SK-N-SH (cell line): ENCODE measurements around the gene DENND1A. TPM values are rescaled to one million over a fixed set of nuclear protein-coding genes. Genes with fewer than 3 reads are reported as not detected.

ENCODE experiments used
- CTCF ChIA-PET: fragments of 300-600, 350-600 bp; formaldehyde crosslinking; extraction: SDS; loops from one replicate; lab custom pipeline; 2021; lab: Yijun Ruan, JAX
- POLR2A ChIA-PET: fragments of 350-600 bp; sonication (Branson Sonifier 250); formaldehyde crosslinking; extraction: SDS; loops from one replicate; lab custom pipeline; 2020; ENCODE audit warnings: antibody characterized with exemption, inconsistent platforms; lab: Yijun Ruan, JAX
- DNase-seq: peaks from one replicate; pipeline ENCODE4 v3.0.0; 2012
- H2AFZ ChIP-seq: fragments of 200-600 bp; sonication (generic); 2 replicates; pipeline ENCODE4 v1.8.1; 2016; ENCODE audit warnings: antibody characterized with exemption, mild to moderate bottlenecking, low read depth
- H3F3A ChIP-seq: fragments of 200-600 bp; sonication (generic); replicated peaks from 2 replicates; pipeline ENCODE3; 2016; ENCODE audit warnings: antibody characterized with exemption, mild to moderate bottlenecking; ENCODE audit not compliant: insufficient read depth
- H3K27ac ChIP-seq, 2 experiments: fragments of 200-500 bp in 1 of 2; fragments of 200-600 bp in 1 of 2; sonication (Bioruptor generic) in 1 of 2; sonication (generic), shearing (Covaris generic) in 1 of 2; 2 replicates each; pipeline versions ENCODE4 v1.5.1 to v1.6.1; 2014 to 2016; ENCODE audit warnings: low read depth in 2 of 2, inconsistent platforms in 1 of 2, low read length in 1 of 2, mild to moderate bottlenecking in 1 of 2, mixed read lengths in 1 of 2
- H3K27me3 ChIP-seq: fragments of 200-600 bp; sonication (generic), shearing (Covaris generic); 2 replicates; pipeline ENCODE4 v1.6.1; 2016; ENCODE audit warnings: mixed run types; ENCODE audit not compliant: insufficient read depth
- H3K36me3 ChIP-seq, 2 experiments: fragments of 200-500 bp in 1 of 2; fragments of 200-600 bp in 1 of 2; sonication (Bioruptor generic) in 1 of 2; sonication (generic) in 1 of 2; replicated peaks in 1 of 2; 2 replicates each; pipeline versions ENCODE3 to v1.5.1; 2014 to 2016; ENCODE audit warnings: low read length in 1 of 2, mild to moderate bottlenecking in 1 of 2; ENCODE audit not compliant: insufficient read depth in 2 of 2, control insufficient read depth in 1 of 2
- H3K4me1 ChIP-seq, 2 experiments: fragments of 200-500 bp in 1 of 2; fragments of 200-600 bp in 1 of 2; sonication (Bioruptor generic) in 1 of 2; sonication (generic), shearing (Covaris generic) in 1 of 2; 2 replicates each; pipeline versions ENCODE4 v1.5.1 to v1.6.1; 2014 to 2016; ENCODE audit warnings: low read depth in 1 of 2, low read length in 1 of 2, mixed run types in 1 of 2; ENCODE audit not compliant: insufficient read depth in 2 of 2, control insufficient read depth in 1 of 2
- H3K4me2 ChIP-seq: fragments of 200-600 bp; sonication (generic), shearing (Covaris generic); 2 replicates; pipeline ENCODE4 v1.6.1; 2017; ENCODE audit warnings: mixed run types
- H3K4me3 ChIP-seq, 2 experiments: fragments of 200-500 bp in 1 of 2; fragments of 200-600 bp in 1 of 2; sonication (Bioruptor generic) in 1 of 2; sonication (generic), shearing (Covaris generic) in 1 of 2; 2 replicates each; pipeline versions ENCODE4 v1.5.1 to v1.8.1; 2014 to 2016; ENCODE audit warnings: low read depth in 2 of 2, inconsistent platforms in 1 of 2, low read length in 1 of 2, mild to moderate bottlenecking in 1 of 2, mixed read lengths in 1 of 2, moderate library complexity in 1 of 2
- H3K79me2 ChIP-seq: fragments of 200-600 bp; sonication (generic); 2 replicates; pipeline ENCODE4 v1.8.1; 2017; ENCODE audit warnings: mild to moderate bottlenecking; ENCODE audit not compliant: insufficient read depth
- H3K9ac ChIP-seq: fragments of 200-600 bp; sonication (generic); 2 replicates; pipeline ENCODE4 v1.6.1; 2017; ENCODE audit warnings: mixed run types
- H3K9me2 ChIP-seq: fragments of 200-600 bp; sonication (generic); 2 replicates; pipeline ENCODE4 v1.6.1; 2017; ENCODE audit warnings: mixed run types
- H3K9me3 ChIP-seq: fragments of 200-600 bp; sonication (generic); 2 replicates; pipeline ENCODE4 v1.6.1; 2017; ENCODE audit warnings: mixed run types, mild to moderate bottlenecking, moderate library complexity
- H4K20me1 ChIP-seq: fragments of 200-600 bp; sonication (generic); 2 replicates; pipeline ENCODE4 v1.6.1; 2017; ENCODE audit warnings: mild to moderate bottlenecking, mixed run types; ENCODE audit not compliant: insufficient read depth
- CHD2 ChIP-seq: fragments of 150-350 bp; IDR thresholded peaks from 2 replicates; pipeline ENCODE4 v1.6.1; 2018; ENCODE audit warnings: low read length; ENCODE audit not compliant: partially characterized antibody
- EP300 ChIP-seq, 2 experiments: IDR thresholded peaks; 2 replicates each; pipeline versions ENCODE4 v1.4.0 to v1.6.1; 2012; ENCODE audit warnings: borderline replicate concordance in 1 of 2, low read depth in 1 of 2, low read length in 1 of 2
- EZH2phosphoT487 ChIP-seq: fragments of 200-600 bp; sonication (generic); IDR thresholded peaks from 2 replicates; pipeline ENCODE4 v1.6.1; 2017; ENCODE audit warnings: low read depth, mixed run types, mild to moderate bottlenecking, antibody characterized with exemption, moderate library complexity, borderline replicate concordance
- FOXM1 ChIP-seq: IDR thresholded peaks from 2 replicates; pipeline ENCODE4 v1.4.0; 2012; ENCODE audit warnings: low read depth, mild to moderate bottlenecking
- GATA2 ChIP-seq: sonication (generic); formaldehyde crosslinking; IDR thresholded peaks from 2 replicates; pipeline ENCODE4 v1.5.0; 2020; ENCODE audit warnings: mild to moderate bottlenecking, missing genetic modification reagents
- IRF3 ChIP-seq: fragments of 150-350 bp; IDR thresholded peaks from 2 replicates; pipeline ENCODE4 v1.6.1; 2016; ENCODE audit warnings: mild to moderate bottlenecking, low read depth, low read length
- MEF2A ChIP-seq: IDR thresholded peaks from 2 replicates; pipeline ENCODE4 v1.4.0; 2012; ENCODE audit warnings: low read depth, borderline replicate concordance
- MXI1 ChIP-seq: IDR thresholded peaks from 2 replicates; pipeline ENCODE4 v1.6.1; 2012; ENCODE audit warnings: mild to moderate bottlenecking, low read depth, low read length, improper control_type of control experiment
- RFX5 ChIP-seq: IDR thresholded peaks from 2 replicates; pipeline ENCODE4 v1.6.1; 2012; ENCODE audit warnings: mild to moderate bottlenecking, improper control_type of control experiment, low read length
- SIN3A ChIP-seq: IDR thresholded peaks from 2 replicates; pipeline ENCODE4 v1.6.1; 2012; ENCODE audit warnings: low read depth, mild to moderate bottlenecking, low read length, moderate library complexity, borderline replicate concordance
- TCF12 ChIP-seq: IDR thresholded peaks from 2 replicates; pipeline ENCODE4 v1.4.0; 2012
- TEAD4 ChIP-seq: IDR thresholded peaks from 2 replicates; pipeline ENCODE4 v1.4.0; 2012; ENCODE audit warnings: mild to moderate bottlenecking, borderline replicate concordance; ENCODE audit not compliant: insufficient read depth
- YY1 ChIP-seq: IDR thresholded peaks from 2 replicates; pipeline ENCODE4 v1.4.0; 2012; ENCODE audit warnings: low read depth, mild to moderate bottlenecking
- ZBTB33 ChIP-seq: IDR thresholded peaks from 2 replicates; pipeline ENCODE4 v1.4.0; 2012; ENCODE audit warnings: low read depth, borderline replicate concordance
- WGBS: methylation state at CpG from one replicate; pipeline ENCODE4 v1.1.6; 2017; ENCODE audit warnings: low lambda C conversion rate; 5-methylcytosine and 5-hydroxymethylcytosine counted together
- polyA plus RNA-seq, 3 experiments: library from polyadenylated mRNA; depleted of rRNA; stranded (reverse); fragments of >200 nt; gene quantifications; 2 replicates each; pipeline ENCODE4 v1.2.3, GENCODE V29; 2012
- TF ChIP-seq, protein P1 (sequence below): IDR thresholded peaks from 2 replicates; pipeline ENCODE4; 2012
- TF ChIP-seq, protein P2 (sequence below): IDR thresholded peaks from 2 replicates; pipeline ENCODE4 v1.4.0; 2012; ENCODE audit warnings: low read depth, borderline replicate concordance
- TF ChIP-seq, protein P3 (sequence below): fragments of 200-600 bp; sonication (generic); IDR thresholded peaks from 2 replicates; pipeline ENCODE4 v1.6.1; 2017; ENCODE audit warnings: antibody characterized with exemption, mild to moderate bottlenecking, moderate library complexity

The DENND1A gene
- polyA plus RNA-seq, 1 of the 3 experiments (the other 2 are of a cell fraction), result 25.4 TPM

DNA sequence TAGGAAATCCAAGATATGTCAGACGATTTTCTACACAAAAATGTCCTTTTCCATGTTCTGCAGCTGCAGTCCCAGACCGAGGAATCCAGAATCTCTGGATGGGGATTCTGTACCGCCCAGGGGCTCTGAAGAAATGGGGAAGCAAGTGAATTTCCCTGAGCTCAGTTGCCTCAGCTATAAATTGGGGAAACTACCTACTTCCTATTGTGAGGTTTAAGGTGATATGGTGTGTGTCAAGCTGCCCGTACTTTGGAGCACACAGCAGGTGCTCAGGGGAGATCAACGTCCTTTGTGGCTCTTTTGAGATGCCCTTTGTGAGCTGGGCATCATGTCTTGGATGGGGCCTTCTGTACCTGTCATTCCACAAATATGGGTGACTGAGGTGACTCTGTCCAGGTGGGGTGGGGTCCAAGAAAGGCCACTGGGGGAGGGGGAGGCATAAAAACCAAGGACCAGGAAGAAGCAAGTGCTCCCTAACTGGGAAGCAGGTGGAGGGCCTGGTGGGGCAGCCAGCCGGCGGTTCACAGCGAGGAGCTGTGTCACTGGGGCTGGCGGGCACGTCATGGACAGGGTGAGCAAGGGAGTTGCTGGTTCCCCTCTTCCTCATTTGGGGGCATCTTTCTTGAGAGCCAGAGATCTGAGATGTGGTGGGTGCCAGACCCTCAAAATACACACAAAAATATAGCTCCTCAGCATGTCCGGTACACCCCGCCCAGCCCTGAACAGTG is 457.9 kb downstream of the DENND1A start:
- Histone ChIP-seq H4K20me1 (no peaks in the 10 kb centered on the region), H3K9me3 (no peaks in the 10 kb centered on the region), H3K4me1 (peaks cover 0 to 18% of the 10 kb centered on the region in 2 experiments; a peak in 1 of 4 replicates), H3K4me3 (no peak overlapping the region), H3K79me2 (no peaks in the 10 kb centered on the region), H3K27ac (no peak overlapping the region), H3K4me2 (no peak overlapping the region), H3K9me2 (no peaks in the 10 kb centered on the region), H3K9ac (no peak overlapping the region), H3K27me3 (no peaks in the 10 kb centered on the region), H3F3A (no peaks in the 10 kb centered on the region), H2AFZ (no peak overlapping the region), H3K36me3 (no peaks in the 10 kb centered on the region)
- TF ChIP-seq YY1 (no peak), TCF12 (no peak), IRF3 (no peak), SIN3A (no peak), RFX5 (no peak), FOXM1 (no peak), TEAD4 (no peak), GATA2 (no peak), MXI1 (no peak)
- TF ChIP-seq, protein P1, sequence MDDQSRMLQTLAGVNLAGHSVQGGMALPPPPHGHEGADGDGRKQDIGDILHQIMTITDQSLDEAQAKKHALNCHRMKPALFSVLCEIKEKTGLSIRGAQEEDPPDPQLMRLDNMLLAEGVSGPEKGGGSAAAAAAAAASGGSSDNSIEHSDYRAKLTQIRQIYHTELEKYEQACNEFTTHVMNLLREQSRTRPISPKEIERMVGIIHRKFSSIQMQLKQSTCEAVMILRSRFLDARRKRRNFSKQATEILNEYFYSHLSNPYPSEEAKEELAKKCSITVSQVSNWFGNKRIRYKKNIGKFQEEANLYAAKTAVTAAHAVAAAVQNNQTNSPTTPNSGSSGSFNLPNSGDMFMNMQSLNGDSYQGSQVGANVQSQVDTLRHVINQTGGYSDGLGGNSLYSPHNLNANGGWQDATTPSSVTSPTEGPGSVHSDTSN, result no peak
- TF ChIP-seq, protein P2, sequence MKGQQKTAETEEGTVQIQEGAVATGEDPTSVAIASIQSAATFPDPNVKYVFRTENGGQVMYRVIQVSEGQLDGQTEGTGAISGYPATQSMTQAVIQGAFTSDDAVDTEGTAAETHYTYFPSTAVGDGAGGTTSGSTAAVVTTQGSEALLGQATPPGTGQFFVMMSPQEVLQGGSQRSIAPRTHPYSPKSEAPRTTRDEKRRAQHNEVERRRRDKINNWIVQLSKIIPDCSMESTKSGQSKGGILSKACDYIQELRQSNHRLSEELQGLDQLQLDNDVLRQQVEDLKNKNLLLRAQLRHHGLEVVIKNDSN, result no peak
- no peak for DNase-seq
- ChIA-PET POLR2A (no interaction called here), CTCF (interaction anchor here (0.7 to 1.5 kb wide), 2 partner anchors 16 to 62 kb away, joined by 3 read pairs; no protein-coding TSS in a partner anchor)
- WGBS, result 95% methylated on average over 11 of the region's 12 CpGs

DNA sequence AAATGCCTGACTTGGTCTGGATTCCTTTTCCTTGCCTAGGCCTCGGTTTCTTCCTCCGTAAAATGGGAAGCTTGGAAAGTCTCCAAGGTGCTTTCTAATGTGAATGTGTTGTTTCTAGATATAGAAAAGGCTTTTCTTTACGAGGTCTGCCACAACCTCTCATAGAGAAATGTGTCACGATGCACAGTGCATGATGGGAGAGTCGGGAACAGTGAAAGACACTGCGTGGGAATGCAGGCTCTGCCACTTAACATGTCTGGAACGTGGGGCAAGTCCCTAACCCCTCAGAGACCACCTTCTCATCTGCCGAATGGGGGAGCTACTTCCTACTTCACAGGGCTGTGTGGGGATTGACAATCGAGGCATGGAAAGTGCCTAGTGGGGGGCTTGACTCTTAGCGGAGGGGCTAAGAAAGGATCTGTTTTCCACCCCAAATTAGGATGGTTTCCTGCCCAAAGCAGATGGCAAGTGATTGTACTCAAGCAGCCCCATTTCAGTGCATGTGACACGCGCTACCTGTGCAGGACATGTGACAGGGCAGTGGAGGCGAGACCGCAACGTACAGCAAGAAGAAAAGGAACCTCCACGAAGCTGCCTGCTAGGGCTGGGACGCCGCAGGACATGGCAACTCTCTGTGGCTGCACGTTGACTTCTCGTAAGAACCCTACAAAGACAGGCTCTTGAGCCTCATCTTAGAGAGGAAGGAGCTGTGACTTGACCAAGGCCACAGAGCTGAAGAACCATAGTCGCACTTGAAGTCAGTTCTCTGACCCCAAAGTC is 458.7 kb downstream of the DENND1A start:
- 90% methylated on average over 18 of the region's 21 CpGs for WGBS
- no peak for TF ChIP-seq CHD2
- no peak for TF ChIP-seq SIN3A
- TF ChIP-seq, protein P3, sequence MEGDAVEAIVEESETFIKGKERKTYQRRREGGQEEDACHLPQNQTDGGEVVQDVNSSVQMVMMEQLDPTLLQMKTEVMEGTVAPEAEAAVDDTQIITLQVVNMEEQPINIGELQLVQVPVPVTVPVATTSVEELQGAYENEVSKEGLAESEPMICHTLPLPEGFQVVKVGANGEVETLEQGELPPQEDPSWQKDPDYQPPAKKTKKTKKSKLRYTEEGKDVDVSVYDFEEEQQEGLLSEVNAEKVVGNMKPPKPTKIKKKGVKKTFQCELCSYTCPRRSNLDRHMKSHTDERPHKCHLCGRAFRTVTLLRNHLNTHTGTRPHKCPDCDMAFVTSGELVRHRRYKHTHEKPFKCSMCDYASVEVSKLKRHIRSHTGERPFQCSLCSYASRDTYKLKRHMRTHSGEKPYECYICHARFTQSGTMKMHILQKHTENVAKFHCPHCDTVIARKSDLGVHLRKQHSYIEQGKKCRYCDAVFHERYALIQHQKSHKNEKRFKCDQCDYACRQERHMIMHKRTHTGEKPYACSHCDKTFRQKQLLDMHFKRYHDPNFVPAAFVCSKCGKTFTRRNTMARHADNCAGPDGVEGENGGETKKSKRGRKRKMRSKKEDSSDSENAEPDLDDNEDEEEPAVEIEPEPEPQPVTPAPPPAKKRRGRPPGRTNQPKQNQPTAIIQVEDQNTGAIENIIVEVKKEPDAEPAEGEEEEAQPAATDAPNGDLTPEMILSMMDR, result no peak
- TF ChIP-seq YY1, result no peak
- TF ChIP-seq MEF2A, result no peak
- TF ChIP-seq EP300 (IDR thresholded peaks at IDR 0.05; ENCODE audit: borderline replicate concordance in 1 of 2, low read depth in 1 of 2, low read length in 1 of 2), result no peak
- no peak for TF ChIP-seq ZBTB33
- no peak for TF ChIP-seq EZH2phosphoT487

More for the DNA sequence above, 458.7 kb downstream of the DENND1A start:
- peaks cover 0 to 18% of the 10 kb centered on the region in 2 experiments; a peak in 1 of 4 replicates for H3K4me1 ChIP-seq
- H3K4me3 ChIP-seq, result no peak overlapping the region
- H2AFZ ChIP-seq, result no peak overlapping the region
- no peaks in the 10 kb centered on the region for H3K79me2 ChIP-seq
- H3K9me3 ChIP-seq, result no peaks in the 10 kb centered on the region
- H4K20me1 ChIP-seq, result no peaks in the 10 kb centered on the region
- H3K4me2 ChIP-seq, result no peak overlapping the region
- no peaks in the 10 kb centered on the region for H3K9me2 ChIP-seq
- no peaks in the 10 kb centered on the region for H3K36me3 ChIP-seq
- H3K27ac ChIP-seq, result no peak overlapping the region
- ChIA-PET CTCF (interaction anchor here (1.5 kb wide), 1 partner anchor 61 kb away, joined by 3 read pairs; no protein-coding TSS in a partner anchor), POLR2A (no interaction called here)
- no peaks in the 10 kb centered on the region for H3K27me3 ChIP-seq
- H3K9ac ChIP-seq, result no peak overlapping the region
- DNase-seq, result no peak
- H3F3A ChIP-seq, result no peaks in the 10 kb centered on the region
